ENCODE data around the gene BEND3. TPM values are rescaled to one million over a fixed set of nuclear protein-coding genes. Genes with fewer than 3 reads are reported as not detected.

The BEND3 gene
- total and polyA plus RNA-seq, 2 experiments from 2014 or later, result 9.2 to 33.7 TPM

GRCh38 chr6:107077710-107078109, 37.6 kb downstream of the BEND3 start (continued):
- TF ChIP-seq ZNF462 (CRISPR knock-in tag; IDR thresholded peaks at IDR 0.05) (no peak), ZNF331 (CRISPR knock-in tag; IDR thresholded peaks at IDR 0.05; ENCODE audit: low read depth) (no peak)

GRCh38 chr6:107075951-107076381, 39.3 kb downstream of the BEND3 start:
- Histone ChIP-seq H3K36me3 (ENCODE audit: insufficient read depth) (no peaks in the 10 kb centered on the region), H3K4me1 (ENCODE audit: insufficient read depth) (no peaks in the 10 kb centered on the region), H3K4me2 (no peak overlapping the region), H3K79me2 (replicated peaks; ENCODE audit: insufficient read depth) (peaks cover 3% of the 10 kb centered on the region; the same call in 1 of the 2 replicates), H2AFZ (no peak overlapping the region), H3F3A (replicated peaks; ENCODE audit: low read depth) (peaks cover 2% of the 10 kb centered on the region; the same call in 1 of the 2 replicates), H3K9me2 (ENCODE audit: insufficient read depth) (no peaks in the 10 kb centered on the region), H3K4me3 (no peak overlapping the region), H3K27ac (ENCODE audit: low read depth) (no peak overlapping the region), H4K20me1 (replicated peaks; ENCODE audit: insufficient read depth) (no peaks in the 10 kb centered on the region), H3K27me3 (ENCODE audit: insufficient read depth) (no peaks in the 10 kb centered on the region)
- Mint-ChIP-seq H3K36me3 (ENCODE audit: low read depth) (peaks cover 53% of the 10 kb centered on the region), H3K27ac (no peak overlapping the region), H3K27me3 (ENCODE audit: insufficient read depth, low read depth, poor library complexity) (peaks cover 8% of the 10 kb centered on the region), H3K4me3 (no peak overlapping the region), H3K9me3 (no peaks in the 10 kb centered on the region), H3K4me1 (peaks cover 5% of the 10 kb centered on the region; the same call in 2 of the 3 replicates)
- TF ChIP-seq CREB1 (CRISPR knock-in tag; IDR thresholded peaks at IDR 0.05; ENCODE audit: low read depth), result no peak
- no peak for TF ChIP-seq EZH2 (IDR thresholded peaks at IDR 0.05; ENCODE audit: low read depth, unreplicated experiment)
- no peak for TF ChIP-seq ZNF462 (CRISPR knock-in tag; IDR thresholded peaks at IDR 0.05)
- no peak for TF ChIP-seq NANOG (IDR thresholded peaks at IDR 0.05; ENCODE audit: borderline replicate concordance)
- peak; percentile 20 to 40; a peak in 2 of 4 replicates for TF ChIP-seq CTCF (conservative IDR thresholded peaks at IDR 0.05; ENCODE audit: low read depth in 2 of 2)
- TF ChIP-seq JUNB (IDR thresholded peaks at IDR 0.05; ENCODE audit: unreplicated experiment), result no peak
- no peak for TF ChIP-seq ZNF331 (CRISPR knock-in tag; IDR thresholded peaks at IDR 0.05; ENCODE audit: low read depth)
- DNase-seq (ENCODE audit: low spot score) (no peak), ATAC-seq (no peak)

Measured in GM23338 (cell line).